Mesothelial cell of epicardium (in vitro differentiated cells): Measurements from ENCODE around the gene SSMEM1. TPM values are rescaled to one million over a fixed set of nuclear protein-coding genes. Genes with fewer than 3 reads are reported as not detected.
"Not testable (repeated sequence)": the region's sequence is repeated elsewhere in the genome, so short reads cannot be mapped to it uniquely, and the experiment has no call there.

Experiments
- DNase-seq, 2 experiments: peaks; one replicate each; pipeline ENCODE4 v3.0.0; 2021; ENCODE audit warnings: low spot score in 2 of 2; ENCODE audit not compliant: unreplicated experiment in 2 of 2
- H3K27ac Mint-ChIP-seq: 2 replicates; pipeline ENCODE4 v1.8.0; 2021; ENCODE audit warnings: mixed read lengths
- H3K27me3 Mint-ChIP-seq: 2 replicates; pipeline ENCODE4 v1.8.0; 2021; ENCODE audit warnings: low read depth, mixed read lengths
- H3K36me3 Mint-ChIP-seq: 2 replicates; pipeline ENCODE4 v1.8.0; 2021; ENCODE audit warnings: mixed read lengths
- H3K4me1 Mint-ChIP-seq: 2 replicates; pipeline ENCODE4 v1.8.0; 2021; ENCODE audit warnings: mixed read lengths
- H3K4me3 Mint-ChIP-seq: 2 replicates; pipeline ENCODE4 v1.8.0; 2021; ENCODE audit warnings: mild to moderate bottlenecking, moderate library complexity, mixed read lengths
- H3K9me3 Mint-ChIP-seq: 2 replicates; pipeline ENCODE4 v1.8.0; 2021; ENCODE audit warnings: mixed read lengths
- CTCF ChIP-seq: fragments of 200-600 bp; sonication (generic); IDR thresholded peaks from one replicate; pipeline ENCODE4 v1.5.0; 2021; ENCODE audit warnings: antibody characterized with exemption; ENCODE audit not compliant: unreplicated experiment
- total RNA-seq: library from RNA; stranded (reverse); gene quantifications from 3 replicates; pipeline ENCODE4 v1.2.1, GENCODE V29; 2021

SSMEM1 gene
- total RNA-seq, 1 donor from 2014 or later, result not detected

GRCh38 chr7:130249626-130250025 is 42.0 kb downstream of the SSMEM1 start:
- not testable (repeated sequence) for H3K4me3 Mint-ChIP-seq, H3K27me3 Mint-ChIP-seq, DNase-seq, H3K4me1 Mint-ChIP-seq, H3K27ac Mint-ChIP-seq
- peaks cover 59% of the 10 kb centered on the region for H3K9me3 Mint-ChIP-seq
- H3K36me3 Mint-ChIP-seq, result peaks cover 21% of the 10 kb centered on the region

- Mint-ChIP-seq H3K9me3 (peaks cover 56% of the 10 kb centered on the region), H3K4me1 (no peaks in the 10 kb centered on the region), H3K4me3 (no peak overlapping the region), H3K27ac (no peak overlapping the region), H3K36me3 (peaks cover 19% of the 10 kb centered on the region), H3K27me3 (no peaks in the 10 kb centered on the region)
- DNase-seq, result no peak
- no peak for TF ChIP-seq CTCF
Observed at GRCh38 chr7:130254555-130254954, 46.9 kb downstream of the SSMEM1 start.

GRCh38 chr7:130256704-130257103 is 49.0 kb downstream of the SSMEM1 start:
- no peak overlapping the region for H3K27ac Mint-ChIP-seq
- no peak for DNase-seq

DNA sequence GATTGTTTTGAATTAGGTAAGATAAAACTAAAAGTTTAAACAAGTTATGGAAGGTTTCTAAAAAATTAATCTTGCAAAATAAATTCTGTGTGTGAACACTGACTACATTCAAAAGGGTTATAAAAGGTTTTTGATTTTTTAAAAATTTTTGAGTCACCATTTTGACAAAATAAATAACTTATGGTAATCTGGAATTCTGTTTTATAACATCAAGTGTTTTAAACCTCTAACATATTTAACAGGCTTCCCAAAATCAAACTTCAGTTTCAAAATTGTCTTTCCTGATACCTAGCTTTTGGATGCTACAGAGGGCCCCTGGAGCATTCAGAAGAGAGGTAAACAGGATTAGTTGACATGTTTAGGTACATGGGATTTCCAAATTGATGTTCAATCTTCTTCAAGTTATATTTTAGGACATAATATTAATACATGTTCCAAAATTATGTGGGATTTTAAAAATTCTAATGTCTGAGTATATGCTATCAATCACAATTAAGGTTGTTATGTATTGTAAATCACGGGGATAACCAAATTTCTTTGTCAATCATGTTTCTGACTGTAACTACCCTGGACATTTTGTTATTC is 50.9 kb downstream of the SSMEM1 start:
- peaks cover 13% of the 10 kb centered on the region for H3K4me1 Mint-ChIP-seq
- no peak overlapping the region for H3K27ac Mint-ChIP-seq
- H3K36me3 Mint-ChIP-seq, result peaks cover 9% of the 10 kb centered on the region
- TF ChIP-seq CTCF, result no peak
- DNase-seq, result no peak
- H3K4me3 Mint-ChIP-seq, result no peak overlapping the region
- H3K27me3 Mint-ChIP-seq, result no peaks in the 10 kb centered on the region
- H3K9me3 Mint-ChIP-seq, result peaks cover 28% of the 10 kb centered on the region

More at GRCh38 chr7:130256704-130257103, 49.0 kb downstream of the SSMEM1 start:
- H3K36me3 Mint-ChIP-seq, result peaks cover 17% of the 10 kb centered on the region
- TF ChIP-seq CTCF, result no peak
- peaks cover 44% of the 10 kb centered on the region for H3K9me3 Mint-ChIP-seq
- H3K4me3 Mint-ChIP-seq, result no peak overlapping the region
- H3K4me1 Mint-ChIP-seq, result no peaks in the 10 kb centered on the region
- no peaks in the 10 kb centered on the region for H3K27me3 Mint-ChIP-seq

DNA sequence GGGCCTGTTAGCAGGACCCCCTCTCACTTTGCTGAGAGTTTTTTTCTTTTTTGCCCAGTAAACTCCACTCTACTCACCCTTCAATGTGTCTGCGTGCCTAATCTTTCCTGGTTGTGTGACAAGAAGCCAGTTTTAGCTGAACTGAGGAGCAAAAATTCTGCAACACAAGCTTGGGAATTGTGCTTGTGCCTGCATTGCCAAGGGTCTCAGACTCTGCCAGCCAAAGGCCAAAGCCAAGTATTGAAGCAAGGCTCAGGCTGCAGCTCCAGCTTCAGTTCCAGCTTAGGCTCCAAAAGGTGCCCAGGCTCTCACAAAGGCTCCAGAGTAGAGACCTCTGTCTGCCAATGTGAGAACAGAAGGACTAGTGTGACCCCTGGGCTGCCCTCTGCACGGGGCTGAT is 54.8 kb downstream of the SSMEM1 start:
- DNase-seq, result no peak
- TF ChIP-seq CTCF, result no peak

DNA sequence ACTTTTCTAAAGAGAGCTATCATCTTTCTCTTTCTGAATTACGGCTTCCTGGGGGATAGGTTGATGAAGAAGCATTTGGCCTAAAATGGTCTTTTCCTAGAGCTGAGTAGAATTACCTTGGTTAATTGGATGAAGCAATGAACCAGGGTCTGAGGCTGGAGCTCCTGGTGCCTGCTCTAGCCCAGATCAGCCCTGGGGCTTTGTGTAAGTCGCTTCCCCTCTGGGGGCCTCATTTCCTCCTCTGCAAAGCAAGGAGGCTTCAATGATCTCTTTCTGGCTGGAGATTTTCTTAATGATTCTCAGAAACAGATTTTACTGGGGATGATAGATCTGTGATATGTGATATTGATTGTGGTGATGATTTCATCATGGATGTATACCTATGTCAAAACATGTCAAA is 55.5 kb downstream of the SSMEM1 start:
- Mint-ChIP-seq H3K4me3 (no peak overlapping the region), H3K9me3 (peaks cover 12% of the 10 kb centered on the region), H3K27me3 (no peaks in the 10 kb centered on the region), H3K27ac (peak overlapping the region; percentile 79), H3K36me3 (peaks cover 6% of the 10 kb centered on the region), H3K4me1 (peaks cover 30% of the 10 kb centered on the region)
- TF ChIP-seq CTCF, result no peak
- no peak for DNase-seq

More for the DNA sequence above, 54.8 kb downstream of the SSMEM1 start:
- peaks cover 14% of the 10 kb centered on the region for H3K9me3 Mint-ChIP-seq
- peak overlapping the region; percentile 79 for H3K27ac Mint-ChIP-seq
- no peak overlapping the region for H3K4me3 Mint-ChIP-seq
- peaks cover 30% of the 10 kb centered on the region for H3K4me1 Mint-ChIP-seq
- no peaks in the 10 kb centered on the region for H3K27me3 Mint-ChIP-seq
- H3K36me3 Mint-ChIP-seq, result peaks cover 6% of the 10 kb centered on the region

Other genes starting within 250 kb of the SSMEM1 start
- 21.0 to 25.7 TPM (median 22.4 TPM) in 3 replicates for gene ZC3HC1, start 156.5 kb upstream of the SSMEM1 start, total RNA-seq
- 44.4 to 50.4 TPM (median 45.9 TPM) in 3 replicates for gene KLHDC10, start 137.3 kb upstream of the SSMEM1 start, total RNA-seq
- gene TMEM209, start 2.5 kb upstream of the SSMEM1 start, total RNA-seq, result 23.9 to 27.8 TPM (median 23.9 TPM) in 3 replicates
- 0.54 to 0.73 TPM (median 0.72 TPM) in 3 replicates for gene CPA2, start 59.0 kb downstream of the SSMEM1 start, total RNA-seq
- gene CPA4, start 85.3 kb downstream of the SSMEM1 start, total RNA-seq, result 3.9 to 5.8 TPM (median 4.1 TPM) in 3 replicates
- gene CPA5, start 137.0 kb downstream of the SSMEM1 start, total RNA-seq, result 0.58 TPM in 1 of 3 replicates, not detected in the others
- gene CPA1, start 172.6 kb downstream of the SSMEM1 start, total RNA-seq, result 0.75 to 1.4 TPM (median 1.1 TPM) in 3 replicates
- 21.7 to 22.5 TPM (median 22.1 TPM) in 3 replicates for gene CEP41, start 233.2 kb downstream of the SSMEM1 start, total RNA-seq